ENCODE data around the gene TROAP. TPM values are rescaled to one million over a fixed set of nuclear protein-coding genes. Genes with fewer than 3 reads are reported as not detected.

Gene TROAP
- total and polyA plus RNA-seq, 9 of the 15 experiments (the other 6 are each of a cell fraction or from before 2014, with no cell fraction given) = 46.4 to 171 (median 59.8) TPM

- TF ChIP-seq PBX2 (CRISPR knock-in tag; IDR thresholded peaks at IDR 0.05; ENCODE audit: low read depth) (no peak), PBX2 (tag; conservative IDR thresholded peaks at IDR 0.05; ENCODE audit: low read depth) (no peak), KDM1A (IDR thresholded peaks at IDR 0.05) (no peak), POU5F1 (IDR thresholded peaks at IDR 0.05; ENCODE audit: borderline replicate concordance, low read depth, low read length, partially characterized antibody) (no peak), ZFP91 (CRISPR knock-in tag; IDR thresholded peaks at IDR 0.05) (no peak), FOXA1 (IDR thresholded peaks at IDR 0.05; ENCODE audit: borderline replicate concordance) (no peak), HNRNPH1 (optimal IDR thresholded peaks at IDR 0.05; ENCODE audit: low read depth, low read length) (no peak), BRD4 (IDR thresholded peaks at IDR 0.05) (0 out of 2 replicates have a peak, but pooled peaks have one; percentile 36), NCOR1 (IDR thresholded peaks at IDR 0.05) (no peak), TFAM (CRISPR knock-in tag; conservative IDR thresholded peaks at IDR 0.05) (no peak), PYGO2 (tag; IDR thresholded peaks at IDR 0.05) (no peak), ZFP36 (IDR thresholded peaks at IDR 0.05; ENCODE audit: low read depth, low read length, partially characterized antibody) (no peak), ARID3B (CRISPR knock-in tag; IDR thresholded peaks at IDR 0.05; ENCODE audit: borderline replicate concordance) (no peak), OTX1 (CRISPR knock-in tag; IDR thresholded peaks at IDR 0.05) (no peak), ZNF785 (CRISPR knock-in tag; IDR thresholded peaks at IDR 0.05) (no peak), SP1 (CRISPR knock-in tag; IDR thresholded peaks at IDR 0.05) (no peak; the same call in 1 of the 2 replicates), ZNF668 (CRISPR knock-in tag; IDR thresholded peaks at IDR 0.05) (no peak), ZNF561 (CRISPR knock-in tag; conservative IDR thresholded peaks at IDR 0.05) (0 out of 2 replicates have a peak, but pooled peaks have one; percentile 18), GABPB2 (CRISPR knock-in tag; conservative IDR thresholded peaks at IDR 0.05) (no peak), ZNF124 (CRISPR knock-in tag; IDR thresholded peaks at IDR 0.05) (no peak), STAG1 (CRISPR knock-in tag; IDR thresholded peaks at IDR 0.05; ENCODE audit: borderline replicate concordance) (no peak), NCOA6 (IDR thresholded peaks at IDR 0.05) (no peak), MCM2 (IDR thresholded peaks at IDR 0.05; ENCODE audit: low read depth) (no peak), PRPF4 (IDR thresholded peaks at IDR 0.05; ENCODE audit: insufficient read depth, low read depth, low read length, poor library complexity, severe bottlenecking) (no peak), ETV5 (CRISPR knock-in tag; IDR thresholded peaks at IDR 0.05; ENCODE audit: low read depth) (no peak)
These were observed at the start of gene TROAP (continued) for GRCh38 chr12:49322708-49323523.

All from K562 (cell line).